Testis (tissue), 2 donors: ENCODE measurements around the gene GNB1L.

Experiments
- CTCF ChIP-seq, 3 experiments: fragments of 450-650 bp in 2 of 3; fragments of 200-600 bp in 1 of 3; sonication (generic) in 1 of 3; IDR thresholded peaks; one replicate each; pipeline ENCODE4 v1.5.1; 2016 to 2019; ENCODE audit warnings: antibody characterized with exemption in 3 of 3, mild to moderate bottlenecking in 2 of 3, moderate library complexity in 1 of 3
- POLR2A ChIP-seq: fragments of 450-650 bp; IDR thresholded peaks from one replicate; pipeline ENCODE4 v1.6.1; 2017; ENCODE audit warnings: antibody characterized with exemption, mild to moderate bottlenecking, moderate library complexity

DNA sequence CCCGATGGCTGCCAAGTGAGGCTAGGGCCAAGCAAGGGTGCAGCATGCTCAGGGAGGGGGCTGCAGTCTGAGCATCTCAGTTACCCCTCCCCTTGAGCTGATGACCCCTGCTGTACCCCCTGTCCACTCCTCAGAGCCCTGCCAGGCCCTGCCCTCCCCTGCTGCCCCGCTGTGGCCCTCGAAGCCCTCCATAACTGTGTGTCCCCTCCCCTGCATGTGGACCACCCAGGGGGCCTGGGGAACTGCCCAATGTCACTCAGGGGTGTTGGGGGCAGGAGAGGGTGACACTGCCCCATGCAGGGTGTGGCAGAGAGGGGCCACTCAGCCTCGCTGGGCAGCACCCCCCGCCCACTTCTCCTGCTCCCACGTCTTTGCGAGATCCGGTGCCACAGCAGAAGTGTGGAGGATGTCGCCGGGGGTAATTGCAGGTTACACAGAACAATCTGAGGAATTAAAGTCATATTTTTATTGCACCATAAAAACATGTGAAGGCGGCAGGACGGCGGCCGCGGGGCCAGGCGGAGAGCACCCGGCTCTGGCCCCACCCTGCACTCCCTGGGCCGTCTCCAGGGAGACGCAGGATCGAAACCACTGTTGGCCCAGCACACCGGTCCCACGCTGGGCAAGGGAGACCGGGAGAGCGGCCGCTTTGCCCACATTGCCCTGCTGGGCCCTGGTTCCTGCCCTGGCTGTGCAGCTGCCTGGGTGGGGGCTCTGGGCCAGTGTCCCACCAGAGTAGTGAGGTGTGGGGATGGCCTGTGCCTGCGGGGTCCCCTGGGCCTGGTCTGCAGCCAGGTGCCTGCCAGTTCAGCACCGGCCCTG lies 18.7 kb upstream of the GNB1L start:
- TF ChIP-seq CTCF (IDR thresholded peaks at IDR 0.05), result no peak
- no peak for TF ChIP-seq POLR2A
